Measurements from ENCODE around the gene DNASE2. TPM values are rescaled to one million over a fixed set of nuclear protein-coding genes. Genes with fewer than 3 reads are reported as not detected.

Gene DNASE2
- total and polyA plus RNA-seq, 2 of the 8 experiments (the other 6 are each of a cell fraction or from before 2014, with no cell fraction given) = 33.2 to 48.2 TPM

DNA sequence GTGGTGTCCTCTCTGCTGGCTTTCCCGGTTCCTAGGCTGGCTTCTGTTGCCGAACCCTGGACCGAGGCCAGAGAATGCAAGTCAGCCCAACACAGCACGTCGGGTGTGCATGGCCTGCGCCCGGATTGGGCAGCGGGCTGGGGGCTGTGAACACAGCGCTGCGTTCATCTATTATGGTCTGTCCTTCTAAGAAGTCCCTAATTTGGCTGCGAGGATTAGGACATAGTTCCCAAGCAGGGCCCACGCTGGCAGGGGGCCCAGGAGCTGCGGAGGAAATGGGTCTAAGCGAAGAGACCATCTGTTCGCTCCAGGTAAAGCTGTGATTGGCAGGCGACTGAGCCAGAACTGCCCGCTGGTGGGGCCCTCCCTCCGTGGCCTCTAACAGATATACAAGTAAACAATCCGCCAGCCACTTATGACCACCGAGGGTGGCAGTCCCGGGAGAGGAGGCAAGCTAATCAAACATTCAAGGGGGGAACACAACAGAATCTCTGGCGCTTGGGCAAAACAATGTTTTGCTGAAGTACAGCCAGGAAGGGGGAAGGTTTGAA is 31.8 kb upstream of the DNASE2 start (continued):
- TF ChIP-seq, protein P1, sequence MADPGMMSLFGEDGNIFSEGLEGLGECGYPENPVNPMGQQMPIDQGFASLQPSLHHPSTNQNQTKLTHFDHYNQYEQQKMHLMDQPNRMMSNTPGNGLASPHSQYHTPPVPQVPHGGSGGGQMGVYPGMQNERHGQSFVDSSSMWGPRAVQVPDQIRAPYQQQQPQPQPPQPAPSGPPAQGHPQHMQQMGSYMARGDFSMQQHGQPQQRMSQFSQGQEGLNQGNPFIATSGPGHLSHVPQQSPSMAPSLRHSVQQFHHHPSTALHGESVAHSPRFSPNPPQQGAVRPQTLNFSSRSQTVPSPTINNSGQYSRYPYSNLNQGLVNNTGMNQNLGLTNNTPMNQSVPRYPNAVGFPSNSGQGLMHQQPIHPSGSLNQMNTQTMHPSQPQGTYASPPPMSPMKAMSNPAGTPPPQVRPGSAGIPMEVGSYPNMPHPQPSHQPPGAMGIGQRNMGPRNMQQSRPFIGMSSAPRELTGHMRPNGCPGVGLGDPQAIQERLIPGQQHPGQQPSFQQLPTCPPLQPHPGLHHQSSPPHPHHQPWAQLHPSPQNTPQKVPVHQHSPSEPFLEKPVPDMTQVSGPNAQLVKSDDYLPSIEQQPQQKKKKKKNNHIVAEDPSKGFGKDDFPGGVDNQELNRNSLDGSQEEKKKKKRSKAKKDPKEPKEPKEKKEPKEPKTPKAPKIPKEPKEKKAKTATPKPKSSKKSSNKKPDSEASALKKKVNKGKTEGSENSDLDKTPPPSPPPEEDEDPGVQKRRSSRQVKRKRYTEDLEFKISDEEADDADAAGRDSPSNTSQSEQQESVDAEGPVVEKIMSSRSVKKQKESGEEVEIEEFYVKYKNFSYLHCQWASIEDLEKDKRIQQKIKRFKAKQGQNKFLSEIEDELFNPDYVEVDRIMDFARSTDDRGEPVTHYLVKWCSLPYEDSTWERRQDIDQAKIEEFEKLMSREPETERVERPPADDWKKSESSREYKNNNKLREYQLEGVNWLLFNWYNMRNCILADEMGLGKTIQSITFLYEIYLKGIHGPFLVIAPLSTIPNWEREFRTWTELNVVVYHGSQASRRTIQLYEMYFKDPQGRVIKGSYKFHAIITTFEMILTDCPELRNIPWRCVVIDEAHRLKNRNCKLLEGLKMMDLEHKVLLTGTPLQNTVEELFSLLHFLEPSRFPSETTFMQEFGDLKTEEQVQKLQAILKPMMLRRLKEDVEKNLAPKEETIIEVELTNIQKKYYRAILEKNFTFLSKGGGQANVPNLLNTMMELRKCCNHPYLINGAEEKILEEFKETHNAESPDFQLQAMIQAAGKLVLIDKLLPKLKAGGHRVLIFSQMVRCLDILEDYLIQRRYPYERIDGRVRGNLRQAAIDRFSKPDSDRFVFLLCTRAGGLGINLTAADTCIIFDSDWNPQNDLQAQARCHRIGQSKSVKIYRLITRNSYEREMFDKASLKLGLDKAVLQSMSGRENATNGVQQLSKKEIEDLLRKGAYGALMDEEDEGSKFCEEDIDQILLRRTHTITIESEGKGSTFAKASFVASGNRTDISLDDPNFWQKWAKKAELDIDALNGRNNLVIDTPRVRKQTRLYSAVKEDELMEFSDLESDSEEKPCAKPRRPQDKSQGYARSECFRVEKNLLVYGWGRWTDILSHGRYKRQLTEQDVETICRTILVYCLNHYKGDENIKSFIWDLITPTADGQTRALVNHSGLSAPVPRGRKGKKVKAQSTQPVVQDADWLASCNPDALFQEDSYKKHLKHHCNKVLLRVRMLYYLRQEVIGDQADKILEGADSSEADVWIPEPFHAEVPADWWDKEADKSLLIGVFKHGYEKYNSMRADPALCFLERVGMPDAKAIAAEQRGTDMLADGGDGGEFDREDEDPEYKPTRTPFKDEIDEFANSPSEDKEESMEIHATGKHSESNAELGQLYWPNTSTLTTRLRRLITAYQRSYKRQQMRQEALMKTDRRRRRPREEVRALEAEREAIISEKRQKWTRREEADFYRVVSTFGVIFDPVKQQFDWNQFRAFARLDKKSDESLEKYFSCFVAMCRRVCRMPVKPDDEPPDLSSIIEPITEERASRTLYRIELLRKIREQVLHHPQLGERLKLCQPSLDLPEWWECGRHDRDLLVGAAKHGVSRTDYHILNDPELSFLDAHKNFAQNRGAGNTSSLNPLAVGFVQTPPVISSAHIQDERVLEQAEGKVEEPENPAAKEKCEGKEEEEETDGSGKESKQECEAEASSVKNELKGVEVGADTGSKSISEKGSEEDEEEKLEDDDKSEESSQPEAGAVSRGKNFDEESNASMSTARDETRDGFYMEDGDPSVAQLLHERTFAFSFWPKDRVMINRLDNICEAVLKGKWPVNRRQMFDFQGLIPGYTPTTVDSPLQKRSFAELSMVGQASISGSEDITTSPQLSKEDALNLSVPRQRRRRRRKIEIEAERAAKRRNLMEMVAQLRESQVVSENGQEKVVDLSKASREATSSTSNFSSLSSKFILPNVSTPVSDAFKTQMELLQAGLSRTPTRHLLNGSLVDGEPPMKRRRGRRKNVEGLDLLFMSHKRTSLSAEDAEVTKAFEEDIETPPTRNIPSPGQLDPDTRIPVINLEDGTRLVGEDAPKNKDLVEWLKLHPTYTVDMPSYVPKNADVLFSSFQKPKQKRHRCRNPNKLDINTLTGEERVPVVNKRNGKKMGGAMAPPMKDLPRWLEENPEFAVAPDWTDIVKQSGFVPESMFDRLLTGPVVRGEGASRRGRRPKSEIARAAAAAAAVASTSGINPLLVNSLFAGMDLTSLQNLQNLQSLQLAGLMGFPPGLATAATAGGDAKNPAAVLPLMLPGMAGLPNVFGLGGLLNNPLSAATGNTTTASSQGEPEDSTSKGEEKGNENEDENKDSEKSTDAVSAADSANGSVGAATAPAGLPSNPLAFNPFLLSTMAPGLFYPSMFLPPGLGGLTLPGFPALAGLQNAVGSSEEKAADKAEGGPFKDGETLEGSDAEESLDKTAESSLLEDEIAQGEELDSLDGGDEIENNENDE (IDR thresholded peaks at IDR 0.05; ENCODE audit: insufficient replicate concordance, low read length) = no peak

Measured in H1 (cell line).